PC-3 (cell line): ENCODE data around the gene MED12L. TPM values are rescaled to one million over a fixed set of nuclear protein-coding genes. Genes with fewer than 3 reads are reported as not detected.

Experiments
- ATAC-seq: fragments of 200-7000 bp; cut with Tn5 transposase; 2 replicates; pipeline ENCODE4 v1.9.1; 2020; ENCODE audit warnings: mild to moderate bottlenecking, moderate library complexity
- BruUV-seq: library from RNA; stranded (reverse); fragments of 400-500 nt; replicated peaks from 2 replicates; lab custom pipeline; 2021; lab: Mats Ljungman, UMichigan
- CTCF ChIA-PET: fragments of 300-600 bp; sonication (Branson Sonifier 250); formaldehyde crosslinking; loops from one replicate; lab custom pipeline; 2022; ENCODE audit warnings: antibody characterized with exemption; lab: Charles Lee
- POLR2A ChIA-PET: fragments of 300-600 bp; sonication (Branson Sonifier 250); formaldehyde crosslinking; loops from one replicate; lab custom pipeline; 2022; ENCODE audit warnings: antibody characterized with exemption; ENCODE audit not compliant: unreplicated experiment; lab: Charles Lee
- DNase-seq: peaks from one replicate; pipeline ENCODE4 v3.0.0-alpha.2; 2015
- H2AFZ ChIP-seq: fragments of 300-600 bp; sonication (generic); 2 replicates; pipeline ENCODE4 v1.6.0; 2016; ENCODE audit warnings: antibody characterized with exemption, low read length
- H3F3A ChIP-seq: fragments of 300-600 bp; sonication (generic); one replicate; pipeline ENCODE4 v1.6.0; 2017; ENCODE audit warnings: antibody characterized with exemption, low read length, control low read depth, mild to moderate bottlenecking; ENCODE audit not compliant: unreplicated experiment
- H3K27ac ChIP-seq: fragments of 300-600 bp; sonication (generic); 2 replicates; pipeline ENCODE4 v1.5.1; 2016; ENCODE audit warnings: mild to moderate bottlenecking, low read length
- H3K27me3 ChIP-seq: fragments of 300-600 bp; sonication (generic); 2 replicates; pipeline ENCODE4 v1.6.1; 2016; ENCODE audit warnings: low read length, mixed read lengths
- H3K36me3 ChIP-seq: fragments of 300-600 bp; sonication (generic); 2 replicates; pipeline ENCODE4 v1.6.1; 2016; ENCODE audit warnings: low read depth, mixed run types, low read length, mixed read lengths
- H3K4me1 ChIP-seq: fragments of 300-600 bp; sonication (generic); 2 replicates; pipeline ENCODE4 v1.5.1; 2016; ENCODE audit warnings: low read length; ENCODE audit not compliant: insufficient read depth
- H3K4me2 ChIP-seq: fragments of 300-600 bp; sonication (generic); 2 replicates; pipeline ENCODE4 v1.6.0; 2016; ENCODE audit warnings: low read length
- H3K4me3 ChIP-seq: fragments of 300-600 bp; sonication (generic); 2 replicates; pipeline ENCODE4 v1.5.1; 2016; ENCODE audit warnings: mild to moderate bottlenecking, low read length, mixed read lengths
- H3K79me2 ChIP-seq: fragments of 300-600 bp; sonication (generic); 2 replicates; pipeline ENCODE4 v1.6.1; 2017; ENCODE audit warnings: low read length, mixed read lengths
- H3K9ac ChIP-seq: fragments of 300-600 bp; sonication (generic); 2 replicates; pipeline ENCODE4 v1.6.0; 2016; ENCODE audit warnings: mild to moderate bottlenecking, low read length
- H3K9me2 ChIP-seq: fragments of 300-600 bp; sonication (generic); replicated peaks from 2 replicates; pipeline ENCODE4 v1.6.1; 2016; ENCODE audit warnings: mixed run types, low read length, mixed read lengths
- H3K9me3 ChIP-seq: fragments of 300-600 bp; sonication (generic); 2 replicates; pipeline ENCODE4 v1.6.1; 2016; ENCODE audit warnings: low read length, mixed read lengths
- H4K20me1 ChIP-seq: fragments of 300-600 bp; sonication (generic); 2 replicates; pipeline ENCODE4 v1.6.1; 2016; ENCODE audit warnings: low read length, mixed read lengths
- CTCF ChIP-seq: fragments of 300-600 bp; sonication (generic); conservative IDR thresholded peaks from 2 replicates; pipeline ENCODE4 v1.5.1; 2017; ENCODE audit warnings: antibody characterized with exemption, low read depth, mild to moderate bottlenecking, low read length
- EZH2 ChIP-seq: fragments of 300-600 bp; sonication (generic); IDR thresholded peaks from one replicate; pipeline ENCODE4 v1.6.1; 2017; ENCODE audit warnings: antibody characterized with exemption, mild to moderate bottlenecking, low read length; ENCODE audit not compliant: unreplicated experiment
- EZH2phosphoT487 ChIP-seq: fragments of 300-600 bp; sonication (generic); IDR thresholded peaks from 2 replicates; pipeline ENCODE4 v1.6.1; 2018; ENCODE audit warnings: mild to moderate bottlenecking, antibody characterized with exemption, low read length, borderline replicate concordance
- intact Hi-C: fragments of 100-400 bp; cut with micrococcal nuclease; formaldehyde crosslinking; loops from 2 replicates; pipeline ENCODE4 v1.9.0; 2023
- total RNA-seq: library from RNA; depleted of rRNA; stranded (reverse); fragments of >200 nt; gene quantifications from 2 replicates; pipeline ENCODE4 v1.2.3, GENCODE V29; 2014

MED12L gene
- total RNA-seq, 1 experiment from 2014 or later = 0.55 TPM

GRCh38 chr3:151216641-151217607 lies 131.5 kb downstream of the MED12L start:
- H3K4me3 ChIP-seq = no peak overlapping the region
- no peak overlapping the region for H3K27ac ChIP-seq
- no peaks in the 10 kb centered on the region for H3K36me3 ChIP-seq
- H3K4me1 ChIP-seq = peaks cover 12% of the 10 kb centered on the region
- H4K20me1 ChIP-seq = no peaks in the 10 kb centered on the region
- no peak overlapping the region for H3K4me2 ChIP-seq
- BruUV-seq = no TSS peak
- CTCF ChIA-PET = no interaction called here
- H3F3A ChIP-seq = no peaks in the 10 kb centered on the region
- H2AFZ ChIP-seq = no peak overlapping the region
- H3K9ac ChIP-seq = no peak overlapping the region
- no peaks in the 10 kb centered on the region for H3K79me2 ChIP-seq
- no peak for ATAC-seq
- H3K9me2 ChIP-seq = no peaks in the 10 kb centered on the region
- intact Hi-C loops = no loop called here
- no peaks in the 10 kb centered on the region for H3K27me3 ChIP-seq
- POLR2A ChIA-PET = no interaction called here
- no peak for DNase-seq
- no peaks in the 10 kb centered on the region for H3K9me3 ChIP-seq
- TF ChIP-seq CTCF (no peak), EZH2 (no peak), EZH2phosphoT487 (no peak)

GRCh38 chr3:151218136-151218535 lies 132.7 kb downstream of the MED12L start:
- Histone ChIP-seq H3K4me3 (no peak overlapping the region), H3K4me2 (no peak overlapping the region), H3K27ac (no peak overlapping the region), H2AFZ (no peak overlapping the region), H4K20me1 (no peaks in the 10 kb centered on the region), H3K36me3 (no peaks in the 10 kb centered on the region), H3K79me2 (no peaks in the 10 kb centered on the region), H3K9me3 (no peaks in the 10 kb centered on the region), H3K9ac (no peak overlapping the region), H3K27me3 (no peaks in the 10 kb centered on the region), H3F3A (no peaks in the 10 kb centered on the region), H3K4me1 (peaks cover 12% of the 10 kb centered on the region), H3K9me2 (no peaks in the 10 kb centered on the region)
- no peak for TF ChIP-seq EZH2
- no peak for TF ChIP-seq EZH2phosphoT487
- TF ChIP-seq CTCF = no peak
- no TSS peak for BruUV-seq
- ATAC-seq (no peak), DNase-seq (no peak)
- intact Hi-C loops = no loop called here
- ChIA-PET POLR2A (interaction anchor here (0.6 kb wide), 1 partner anchor 132 kb away, joined by 3 read pairs; no protein-coding TSS in a partner anchor), CTCF (interaction anchor here (1.8 kb wide), 1 partner anchor 10 kb away, joined by 7 read pairs; no protein-coding TSS in a partner anchor)
